Muscle of leg (tissue), 11 donors: ENCODE data around the gene C10orf90. TPM values are rescaled to one million over a fixed set of nuclear protein-coding genes. Genes with fewer than 3 reads are reported as not detected.

Source experiments
- DNase-seq: peaks from one replicate; pipeline ENCODE4 v3.0.0; 2013
- H3K27ac ChIP-seq: one replicate; pipeline ENCODE4 v1.5.1; 2013; ENCODE audit warnings: mild to moderate bottlenecking, low read length, control low read depth
- H3K27me3 ChIP-seq: one replicate; pipeline ENCODE4 v1.6.1; 2013; ENCODE audit warnings: low read length; ENCODE audit not compliant: control insufficient read depth, insufficient read depth
- H3K36me3 ChIP-seq: one replicate; pipeline ENCODE4 v1.6.1; 2013; ENCODE audit warnings: low read length; ENCODE audit not compliant: control insufficient read depth, insufficient read depth
- H3K4me1 ChIP-seq: one replicate; pipeline ENCODE4 v1.6.1; 2013; ENCODE audit warnings: low read length; ENCODE audit not compliant: control insufficient read depth, insufficient read depth
- H3K4me3 ChIP-seq: one replicate; pipeline ENCODE4 v1.5.1; 2013; ENCODE audit warnings: low read length, control low read depth
- H3K9me3 ChIP-seq: replicated peaks from 2 replicates; pipeline ENCODE4 v1.6.1; 2013; ENCODE audit warnings: low read depth, low read length; ENCODE audit not compliant: control insufficient read depth
- WGBS: methylation state at CpG from one replicate; pipeline ENCODE4 v1.1.5; 2013; ENCODE audit warnings: missing lambda C conversion rate; ENCODE audit not compliant: insufficient coverage; 5-methylcytosine and 5-hydroxymethylcytosine counted together
- polyA plus RNA-seq, 8 donors: library from polyadenylated mRNA; unstranded; fragments of 120-200 nt; gene quantifications; one replicate each; pipeline versions ENCODE4 v1.2.1 to v1.2.3, GENCODE V29; 2013; ENCODE audit warnings: inconsistent platforms in 1 of 8, low replicate concordance in 1 of 8; ENCODE audit not compliant: insufficient read length in 8 of 8, insufficient read depth in 1 of 8
- total RNA-seq: library from RNA; stranded (reverse); fragments of 120-200 nt; gene quantifications from one replicate; pipeline ENCODE4 v1.2.4, GENCODE V29; 2013

The C10orf90 gene
- total and polyA plus RNA-seq, 9 donors, result 0.53 to 1.1 (median 0.80) TPM

DNA sequence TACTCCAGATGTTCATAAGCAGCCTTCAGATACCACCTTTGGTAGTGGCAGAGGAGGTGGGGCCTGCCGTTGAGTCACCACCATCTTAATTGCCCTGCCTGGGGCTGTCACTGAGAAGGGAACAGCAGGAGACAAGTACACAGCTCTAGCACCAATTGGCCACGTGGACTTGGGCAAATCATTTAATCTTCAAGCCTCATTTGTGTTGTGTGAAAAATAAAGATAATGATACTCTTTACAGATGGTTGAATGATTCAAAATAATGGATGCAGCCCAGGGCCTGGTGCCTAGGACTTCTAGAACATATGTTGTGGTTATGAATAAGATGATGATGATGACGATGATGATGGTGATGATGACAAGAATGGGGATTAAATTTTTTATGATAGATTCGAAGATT, 170.3 kb downstream of the C10orf90 start:
- WGBS, result no CpG with 5 or more reads among the region's 4 CpGs

DNA sequence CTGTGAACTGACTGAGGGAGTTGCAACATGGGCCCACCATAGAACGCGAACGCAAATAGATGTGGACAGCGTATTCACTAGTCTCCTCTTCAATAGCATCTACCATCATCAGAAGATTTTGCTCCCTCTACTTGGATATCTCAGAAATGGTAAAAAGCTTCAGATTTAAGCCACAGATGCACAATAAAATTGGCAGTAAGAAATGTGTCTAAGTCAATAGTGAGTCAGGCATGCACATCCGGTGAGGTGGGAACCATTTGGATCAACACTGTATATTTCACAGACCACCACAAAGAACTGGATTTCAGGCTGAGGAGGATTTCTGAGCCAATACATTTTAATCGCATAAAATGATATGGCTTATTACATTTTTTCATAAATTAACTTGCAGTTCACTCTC, 170.7 kb downstream of the C10orf90 start:
- Histone ChIP-seq H3K4me1 (peaks cover 13% of the 10 kb centered on the region), H3K27me3 (no peaks in the 10 kb centered on the region), H3K9me3 (no peaks in the 10 kb centered on the region), H3K27ac (no peak overlapping the region), H3K36me3 (no peaks in the 10 kb centered on the region), H3K4me3 (no peak overlapping the region)
- WGBS, result no CpG with 5 or more reads among the region's 6 CpGs
- no peak for DNase-seq

More for the DNA sequence above, 170.3 kb downstream of the C10orf90 start:
- Histone ChIP-seq H3K36me3 (no peaks in the 10 kb centered on the region), H3K9me3 (no peaks in the 10 kb centered on the region), H3K4me1 (peaks cover 13% of the 10 kb centered on the region), H3K27me3 (no peaks in the 10 kb centered on the region), H3K4me3 (no peak overlapping the region), H3K27ac (no peak overlapping the region)
- no peak for DNase-seq

DNA sequence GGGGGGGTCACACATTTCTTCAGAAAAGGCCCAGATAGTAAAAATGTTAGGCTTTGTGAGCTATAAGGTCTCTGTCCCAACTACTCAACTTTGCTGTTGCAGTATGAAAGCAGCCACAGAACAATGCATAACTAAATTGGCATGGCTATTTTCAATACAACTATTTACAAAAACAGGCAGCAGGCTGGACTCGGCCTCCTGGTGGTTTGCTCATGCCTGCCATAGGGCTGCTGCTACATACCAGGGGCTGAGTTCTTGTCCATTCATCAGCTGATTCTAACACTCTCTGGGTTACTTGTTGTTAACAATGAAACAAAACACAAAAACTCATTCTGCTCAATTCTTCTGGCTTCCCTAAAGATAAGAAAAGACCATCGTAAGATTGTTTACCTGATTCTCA, 172.8 kb downstream of the C10orf90 start:
- DNase-seq, result no peak
- Histone ChIP-seq H3K4me1 (peaks cover 3% of the 10 kb centered on the region), H3K36me3 (no peaks in the 10 kb centered on the region), H3K27ac (no peak overlapping the region), H3K9me3 (no peaks in the 10 kb centered on the region), H3K27me3 (no peaks in the 10 kb centered on the region), H3K4me3 (no peak overlapping the region)
- 60% methylated on average over 1 of the region's 2 CpGs for WGBS

DNA sequence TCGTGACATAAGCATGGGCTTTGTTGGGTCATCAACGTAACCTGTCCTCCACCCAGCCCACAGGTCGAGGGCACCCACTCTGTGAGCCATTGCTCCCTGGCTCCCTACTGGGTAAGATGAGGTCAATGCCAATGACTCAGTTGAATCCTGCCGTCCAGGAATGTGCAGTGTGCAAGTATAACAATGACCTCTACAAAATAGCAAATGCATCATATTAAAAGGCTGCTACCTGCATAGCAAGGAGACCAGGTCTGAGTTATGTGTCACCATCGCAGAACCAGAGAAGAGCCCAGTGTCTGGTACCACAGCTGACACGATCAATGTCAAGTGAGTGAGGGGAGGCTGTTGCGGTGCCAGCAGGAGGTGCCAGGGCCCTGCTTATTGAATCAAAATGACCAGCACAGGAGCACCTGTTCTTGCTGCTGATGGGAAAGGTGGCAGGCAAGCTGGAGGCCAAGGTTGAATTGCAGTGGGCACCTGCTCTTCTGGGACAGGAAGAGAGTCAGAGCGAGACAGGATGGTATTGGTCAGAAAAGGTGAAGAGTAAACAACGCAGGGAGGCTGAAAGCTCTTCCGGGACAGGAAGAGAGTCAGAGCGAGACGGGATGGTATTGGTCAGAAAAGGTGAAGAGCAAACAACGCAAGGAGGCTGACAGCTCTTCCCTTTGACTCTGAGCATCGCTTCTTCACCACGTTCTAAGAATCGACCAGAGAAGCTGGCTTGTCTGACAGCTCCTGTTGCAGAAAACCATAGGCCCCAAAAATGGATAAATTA, 173.5 kb downstream of the C10orf90 start:
- no peaks in the 10 kb centered on the region for H3K27me3 ChIP-seq
- no peaks in the 10 kb centered on the region for H3K9me3 ChIP-seq
- DNase-seq, result no peak
- H3K4me3 ChIP-seq, result no peak overlapping the region
- H3K4me1 ChIP-seq, result peaks cover 3% of the 10 kb centered on the region
- 90% methylated on average over 15 of the region's 16 CpGs for WGBS
- H3K27ac ChIP-seq, result no peak overlapping the region
- H3K36me3 ChIP-seq, result no peaks in the 10 kb centered on the region

DNA sequence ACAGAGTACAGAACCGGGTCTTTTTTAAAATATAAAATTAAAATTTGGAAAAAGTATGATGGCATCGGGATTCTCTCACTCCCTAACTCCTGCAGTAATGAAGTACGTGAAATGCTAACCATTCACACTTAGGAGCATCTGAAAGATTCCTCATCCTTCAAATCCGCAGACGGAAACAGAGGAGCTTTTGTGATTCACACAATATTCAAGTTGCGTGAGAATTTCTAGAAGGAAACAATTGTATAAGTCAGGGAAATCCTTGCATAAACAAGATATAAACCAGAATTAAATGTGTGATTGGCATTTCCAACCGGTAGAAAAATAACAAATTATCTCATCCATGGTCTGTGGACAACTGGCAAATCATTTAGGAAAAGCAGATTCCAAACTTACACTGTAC, 179.0 kb downstream of the C10orf90 start:
- Histone ChIP-seq H3K27ac (no peak overlapping the region), H3K9me3 (no peaks in the 10 kb centered on the region), H3K4me1 (no peaks in the 10 kb centered on the region), H3K4me3 (no peak overlapping the region), H3K27me3 (no peaks in the 10 kb centered on the region), H3K36me3 (no peaks in the 10 kb centered on the region)
- no CpG with 5 or more reads among the region's 7 CpGs for WGBS
- DNase-seq, result no peak

DNA sequence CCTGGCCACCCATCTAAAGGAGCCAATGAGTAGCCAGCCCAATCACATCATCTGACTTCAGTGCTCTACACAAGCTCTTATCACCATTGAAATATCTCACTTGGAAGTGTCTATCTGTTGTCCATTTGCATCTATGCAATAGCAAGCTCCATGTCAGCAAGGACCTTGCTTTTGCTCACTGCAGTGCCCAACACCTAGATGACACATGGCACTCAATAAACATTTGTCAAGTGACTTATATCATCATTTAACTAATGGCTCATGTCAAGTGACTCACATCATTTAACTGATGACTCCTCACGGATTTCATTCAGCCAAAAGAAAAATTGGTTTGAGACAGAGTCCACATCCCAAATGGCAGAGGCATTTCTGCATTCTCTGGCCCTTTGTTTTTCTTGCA, 189.3 kb downstream of the C10orf90 start:
- Histone ChIP-seq H3K4me1 (peaks cover 11% of the 10 kb centered on the region), H3K27me3 (no peaks in the 10 kb centered on the region), H3K9me3 (no peaks in the 10 kb centered on the region), H3K36me3 (no peaks in the 10 kb centered on the region), H3K4me3 (no peak overlapping the region), H3K27ac (no peak overlapping the region)
- DNase-seq, result no peak
- no CpG with 5 or more reads among the region's 1 CpG for WGBS

DNA sequence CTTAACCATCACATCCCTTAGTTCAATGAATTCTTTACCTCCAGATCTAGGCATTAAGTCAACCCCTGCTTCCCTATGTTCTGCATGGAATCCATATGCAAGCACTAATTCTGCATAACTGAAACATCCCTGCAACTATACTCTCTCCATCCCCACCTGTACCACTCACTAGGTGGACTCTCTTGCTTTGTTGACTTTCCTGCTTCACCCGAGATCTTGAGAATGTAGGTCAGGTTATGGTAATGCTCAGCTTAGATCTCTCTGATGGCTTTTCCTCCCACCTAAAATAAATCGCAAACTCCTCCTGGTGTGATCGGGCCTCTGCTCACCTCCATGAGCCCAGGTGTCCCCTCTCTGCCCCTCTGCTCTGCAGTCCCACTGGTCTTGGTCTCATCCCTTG, 189.8 kb downstream of the C10orf90 start:
- Histone ChIP-seq H3K27ac (no peak overlapping the region), H3K4me3 (no peak overlapping the region), H3K4me1 (peaks cover 16% of the 10 kb centered on the region), H3K9me3 (no peaks in the 10 kb centered on the region), H3K27me3 (no peaks in the 10 kb centered on the region), H3K36me3 (no peaks in the 10 kb centered on the region)
- WGBS, result 87% methylated on average over 2 of the region's 3 CpGs
- no peak for DNase-seq

DNA sequence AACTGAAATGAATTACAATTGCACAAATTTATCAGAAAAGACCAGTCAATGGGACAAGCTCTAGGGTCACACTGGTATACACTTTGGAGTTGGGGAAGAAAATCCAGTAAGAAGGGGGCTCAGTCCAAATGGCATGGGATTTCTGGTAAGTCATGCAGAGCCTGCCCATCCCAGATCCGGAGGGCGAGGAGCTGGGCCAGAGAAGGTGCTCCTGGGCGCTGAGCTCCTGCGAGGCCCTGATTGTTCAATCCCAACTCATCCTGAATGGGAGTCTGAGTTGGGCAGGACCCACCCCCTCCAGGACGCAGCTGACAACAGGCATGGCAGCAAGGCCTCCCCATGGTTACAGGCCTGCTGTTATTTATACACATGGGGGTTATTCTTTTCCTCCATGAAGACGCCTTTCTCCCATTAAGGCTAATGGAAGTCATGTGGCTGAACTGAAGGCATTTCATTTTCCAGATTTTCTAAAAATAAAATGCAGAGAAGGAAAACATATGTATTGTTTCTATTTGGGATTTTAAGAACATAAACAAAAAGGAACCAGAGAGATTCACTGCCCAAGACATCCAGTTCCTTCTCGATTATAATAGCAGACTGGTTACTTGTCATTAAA, 191.1 kb downstream of the C10orf90 start:
- Histone ChIP-seq H3K4me3 (no peak overlapping the region), H3K27me3 (no peaks in the 10 kb centered on the region), H3K4me1 (peaks cover 24% of the 10 kb centered on the region), H3K27ac (peak overlapping the region; percentile 38), H3K36me3 (no peaks in the 10 kb centered on the region), H3K9me3 (no peaks in the 10 kb centered on the region)
- 84% methylated on average over 3 of the region's 7 CpGs for WGBS
- peak; percentile 75 for DNase-seq

DNA sequence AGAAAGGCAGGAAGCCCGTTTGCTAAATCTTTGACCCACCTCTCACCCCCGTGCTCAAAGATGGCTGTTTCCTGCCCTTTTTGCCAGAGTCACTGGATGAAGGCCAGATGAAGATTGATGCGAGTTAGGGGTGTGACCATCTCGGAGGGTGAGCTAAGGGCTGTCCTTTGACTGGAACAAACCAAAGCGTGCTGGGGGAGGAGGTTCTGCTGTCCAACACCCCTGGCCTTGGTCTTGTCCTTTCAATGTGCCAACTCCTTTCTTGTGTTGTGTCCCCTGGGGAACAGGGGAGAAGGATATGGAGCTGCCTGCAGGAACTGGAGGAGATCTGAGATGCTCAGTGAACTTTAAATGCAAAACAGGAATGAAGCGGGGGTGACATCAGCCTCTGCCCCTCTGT, 191.9 kb downstream of the C10orf90 start:
- no peak overlapping the region for H3K4me3 ChIP-seq
- WGBS, result 60% methylated on average over 4 of the region's 6 CpGs
- peak; percentile 37 for DNase-seq
- peaks cover 24% of the 10 kb centered on the region for H3K4me1 ChIP-seq
- H3K27me3 ChIP-seq, result no peaks in the 10 kb centered on the region
- no peaks in the 10 kb centered on the region for H3K36me3 ChIP-seq
- H3K27ac ChIP-seq, result no peak overlapping the region
- no peaks in the 10 kb centered on the region for H3K9me3 ChIP-seq

DNA sequence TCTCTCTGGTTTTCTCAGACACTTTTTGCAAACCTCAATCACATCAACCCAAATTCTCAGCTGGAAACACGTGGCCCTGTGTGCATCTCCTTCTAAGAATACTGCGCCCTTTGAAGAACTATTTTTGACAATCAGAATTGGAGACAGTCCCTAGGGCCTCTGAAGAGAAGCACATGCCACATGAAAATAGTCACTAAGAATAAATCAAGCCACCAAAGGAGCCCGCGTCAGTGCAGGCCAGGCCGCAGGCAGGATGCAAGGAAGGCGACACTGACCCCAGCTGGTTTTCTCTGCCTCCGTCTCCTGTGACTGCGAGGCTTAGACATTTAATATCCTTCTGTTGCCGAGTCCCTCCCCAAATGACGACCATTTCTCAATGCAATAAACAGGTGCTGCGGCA, 194.2 kb downstream of the C10orf90 start:
- peaks cover 24% of the 10 kb centered on the region for H3K4me1 ChIP-seq
- WGBS, result 6% methylated on average over 11 of the region's 11 CpGs
- DNase-seq, result peak; percentile 92
- H3K27me3 ChIP-seq, result no peaks in the 10 kb centered on the region
- no peaks in the 10 kb centered on the region for H3K9me3 ChIP-seq
- H3K27ac ChIP-seq, result peak overlapping the region; percentile 76
- no peak overlapping the region for H3K4me3 ChIP-seq
- no peaks in the 10 kb centered on the region for H3K36me3 ChIP-seq
